ENCODE data around the gene APOF. TPM values are rescaled to one million over a fixed set of nuclear protein-coding genes. Genes with fewer than 3 reads are reported as not detected.
A peak's percentile ranks its signal among the peaks of the same experiment; 100 is the strongest.

Gene APOF
- total and polyA plus RNA-seq, 9 of the 15 experiments (the other 6 are each of a cell fraction or from before 2014, with no cell fraction given) = 0.09 to 0.15 (median 0.12) TPM; not detected in 5

DNA sequence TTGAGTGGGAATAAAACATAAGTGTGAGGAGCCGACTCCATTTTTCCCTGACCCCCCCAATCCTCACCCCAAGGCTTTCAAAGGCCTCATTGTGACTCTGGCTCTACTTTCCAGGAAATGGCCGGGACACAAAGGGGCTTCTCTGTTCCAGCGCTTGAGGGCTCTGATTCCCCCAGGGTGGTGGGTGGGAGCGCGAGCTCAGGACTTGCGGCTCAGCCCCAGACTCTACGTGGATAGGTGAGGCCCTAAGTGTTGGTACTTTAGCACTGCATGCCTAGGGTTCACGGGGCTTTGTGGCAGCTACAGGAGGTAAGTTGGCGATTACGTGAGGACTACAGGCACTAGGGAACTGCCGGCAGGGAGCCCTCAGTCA, 47.4 kb downstream of the APOF start:
- in situ Hi-C loops (cut with MboI) = no loop called here
- ATAC-seq (peak; percentile 15), DNase-seq (ENCODE audit: extremely low read depth in 1 of 4, low spot score in 3 of 4) (peak; percentile 22 to 35 (median 28)), FAIRE-seq (no peak)
- Histone ChIP-seq H3K9ac (ENCODE audit: insufficient read depth in 1 of 2, low read depth in 2 of 2, low read length in 2 of 2) (peak overlapping the region; percentile 85 to 98), H3K4me3 (peak overlapping the region; percentile 72), H2AFZ (ENCODE audit: low read depth, low read length) (peak overlapping the region; percentile 87), H3K79me2 (ENCODE audit: control insufficient read depth, insufficient read depth, low read length) (peaks cover 19% of the 10 kb centered on the region), H3K9me1 (ENCODE audit: control insufficient read depth, insufficient read depth, low read length) (no peaks in the 10 kb centered on the region), H4K20me1 (replicated peaks; ENCODE audit: control insufficient read depth, insufficient read depth, low read length) (no peaks in the 10 kb centered on the region), H3K9me3 (replicated peaks; ENCODE audit: control insufficient read depth, insufficient read depth, low read depth, low read length) (no peaks in the 10 kb centered on the region), H3K27me3 (ENCODE audit: control insufficient read depth in 2 of 2, insufficient read depth in 2 of 2, low read length in 2 of 2) (no peaks in the 10 kb centered on the region), H3K4me1 (replicated peaks in 1 of 2; ENCODE audit: control insufficient read depth in 2 of 2, insufficient read depth in 2 of 2, low read length in 2 of 2) (peaks cover 11% of the 10 kb centered on the region in 2 experiments; a peak in 4 of 5 replicates), H3K4me2 (ENCODE audit: insufficient read depth, low read length) (peak overlapping the region; percentile 90), H3K27ac (ENCODE audit: extremely low read depth, low read depth, low read length) (peak overlapping the region; percentile 77), H3K36me3 (ENCODE audit: control insufficient read depth, insufficient read depth, low read length) (peaks cover 55% of the 10 kb centered on the region)
- POLR2A ChIA-PET = interaction anchor here (0.7 to 4.2 kb wide), 13 partner anchors 8 to 149 kb away, joined by 3 to 26 read pairs (median 4); partner anchors contain the start of genes IL23A and PAN2
- BruUV-seq (replicated peaks) = TSS peak; percentile 82
- CTCF ChIA-PET (ENCODE audit: low intra/inter-chr PET ratio) = no interaction called here
- intact Hi-C loops (cut with micrococcal nuclease) = loop anchor here (1.0 to 5.0 kb wide), 2 partner anchors 62 to 125 kb away; no protein-coding TSS in a partner anchor
- 0% methylated on average over 11 of the region's 11 CpGs for WGBS (ENCODE audit: insufficient coverage, low coverage, missing lambda C conversion rate)
- TF ChIP-seq PCBP1 (IDR thresholded peaks at IDR 0.05; ENCODE audit: low read depth, low read length, poor library complexity, severe bottlenecking) (no peak), FOXK1 (CRISPR knock-in tag; IDR thresholded peaks at IDR 0.05; ENCODE audit: borderline replicate concordance) (peak; percentile 51; the same call in 1 of the 2 replicates), ATF3 (IDR thresholded peaks at IDR 0.05) (no peak), ATF3 (CRISPR knock-in tag; conservative IDR thresholded peaks at IDR 0.05) (no peak), KDM4B (IDR thresholded peaks at IDR 0.05; ENCODE audit: borderline replicate concordance in 2 of 2, low read depth in 1 of 2) (no peak), SMARCC2 (IDR thresholded peaks at IDR 0.05; ENCODE audit: low read depth) (no peak), RBM39 (optimal IDR thresholded peaks at IDR 0.05; ENCODE audit: low read depth, low read length) (peak; percentile 29), ZFX (CRISPR knock-in tag; IDR thresholded peaks at IDR 0.05) (peak; percentile 70), MCM2 (IDR thresholded peaks at IDR 0.05; ENCODE audit: low read depth) (no peak), VEZF1 (CRISPR knock-in tag; IDR thresholded peaks at IDR 0.05) (peak; percentile 13; the same call in 1 of the 2 replicates), MYNN (IDR thresholded peaks at IDR 0.05) (0 out of 2 replicates have a peak, but pooled peaks have one; percentile 4), MYNN (CRISPR knock-in tag; IDR thresholded peaks at IDR 0.05) (no peak), CREB1 (IDR thresholded peaks at IDR 0.05) (no peak), CREB1 (CRISPR knock-in tag; IDR thresholded peaks at IDR 0.05) (0 out of 2 replicates have a peak, but pooled peaks have one; percentile 21), ZNF699 (CRISPR knock-in tag; IDR thresholded peaks at IDR 0.05; ENCODE audit: insufficient replicate concordance) (no peak), HMGXB4 (CRISPR knock-in tag; IDR thresholded peaks at IDR 0.05) (peak; percentile 35; the same call in 1 of the 2 replicates), ZC3H11A (IDR thresholded peaks at IDR 0.05; ENCODE audit: low read depth, low read length) (no peak)
- TF ChIP-seq, protein P1, sequence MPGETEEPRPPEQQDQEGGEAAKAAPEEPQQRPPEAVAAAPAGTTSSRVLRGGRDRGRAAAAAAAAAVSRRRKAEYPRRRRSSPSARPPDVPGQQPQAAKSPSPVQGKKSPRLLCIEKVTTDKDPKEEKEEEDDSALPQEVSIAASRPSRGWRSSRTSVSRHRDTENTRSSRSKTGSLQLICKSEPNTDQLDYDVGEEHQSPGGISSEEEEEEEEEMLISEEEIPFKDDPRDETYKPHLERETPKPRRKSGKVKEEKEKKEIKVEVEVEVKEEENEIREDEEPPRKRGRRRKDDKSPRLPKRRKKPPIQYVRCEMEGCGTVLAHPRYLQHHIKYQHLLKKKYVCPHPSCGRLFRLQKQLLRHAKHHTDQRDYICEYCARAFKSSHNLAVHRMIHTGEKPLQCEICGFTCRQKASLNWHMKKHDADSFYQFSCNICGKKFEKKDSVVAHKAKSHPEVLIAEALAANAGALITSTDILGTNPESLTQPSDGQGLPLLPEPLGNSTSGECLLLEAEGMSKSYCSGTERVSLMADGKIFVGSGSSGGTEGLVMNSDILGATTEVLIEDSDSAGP (CRISPR knock-in tag; IDR thresholded peaks at IDR 0.05) = peak; percentile 61; the same call in 1 of the 2 replicates

Data from K562 (cell line).